Erythroblast (primary cell): ENCODE data around the gene SMIM41.
A peak's percentile ranks its signal among the peaks of the same experiment; 100 is the strongest.

Experiments used
- DNase-seq, 2 experiments: peaks; one replicate each; lab custom pipeline; 2025; lab: John Stamatoyannopoulos, UW
- GATA1 ChIP-seq: IDR thresholded peaks from 2 replicates; pipeline ENCODE4 v1.6.1; 2011; ENCODE audit warnings: low read depth, mild to moderate bottlenecking, control low read depth, low read length, moderate library complexity
- POLR2A ChIP-seq: IDR thresholded peaks from 2 replicates; pipeline ENCODE4 v1.6.1; 2011; ENCODE audit warnings: mild to moderate bottlenecking, low read length

SMIM41 gene

GRCh38 chr12:52078276-52078675, 1.2 kb upstream of the SMIM41 start:
- TF ChIP-seq GATA1 = no peak
- TF ChIP-seq POLR2A = no peak
- DNase-seq = no peak

DNA sequence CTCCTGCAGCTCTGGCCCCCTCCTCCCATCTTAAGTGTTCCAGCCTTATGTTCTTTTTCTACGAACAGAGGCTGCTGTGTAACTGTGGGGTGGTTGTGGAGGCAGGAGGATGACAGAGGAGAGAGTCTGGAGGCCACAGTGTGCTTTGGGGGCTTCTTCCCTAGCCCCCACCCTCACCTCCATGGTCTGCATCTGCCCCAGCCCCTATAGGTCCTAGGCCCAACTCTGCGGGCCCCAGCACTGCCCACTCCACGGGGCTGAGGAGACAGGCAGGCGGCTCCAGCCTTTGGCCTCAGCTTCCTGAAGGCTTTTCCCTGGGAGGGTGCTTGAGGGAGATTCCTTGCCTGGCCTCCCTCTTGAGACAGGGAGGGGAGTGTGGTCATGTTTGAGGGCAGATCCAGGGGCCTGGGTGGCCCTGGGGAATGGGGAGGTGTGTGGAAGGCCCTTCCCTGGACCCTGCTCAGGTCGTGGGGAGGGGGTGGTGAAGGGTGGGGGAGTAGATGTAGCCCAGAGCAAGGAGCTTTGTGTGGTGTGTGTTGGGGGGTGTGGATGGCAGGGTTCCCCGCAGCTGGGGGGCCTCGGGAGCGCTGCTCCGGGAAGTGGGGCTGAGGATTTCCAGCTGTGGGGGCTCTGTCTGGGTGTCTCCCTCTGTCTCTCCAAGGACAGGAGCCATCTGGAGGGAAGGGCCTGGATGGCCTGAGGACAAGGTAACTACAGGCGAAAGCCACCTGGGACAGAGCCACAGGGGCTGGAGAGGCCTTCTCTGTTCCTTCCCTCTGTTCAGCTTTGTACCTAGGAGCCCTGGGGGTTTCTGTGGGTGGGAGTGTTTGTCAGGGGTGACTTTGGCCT, 1.1 kb downstream of the SMIM41 start:
- no peak for DNase-seq
- TF ChIP-seq POLR2A (no peak), GATA1 (no peak)

DNA sequence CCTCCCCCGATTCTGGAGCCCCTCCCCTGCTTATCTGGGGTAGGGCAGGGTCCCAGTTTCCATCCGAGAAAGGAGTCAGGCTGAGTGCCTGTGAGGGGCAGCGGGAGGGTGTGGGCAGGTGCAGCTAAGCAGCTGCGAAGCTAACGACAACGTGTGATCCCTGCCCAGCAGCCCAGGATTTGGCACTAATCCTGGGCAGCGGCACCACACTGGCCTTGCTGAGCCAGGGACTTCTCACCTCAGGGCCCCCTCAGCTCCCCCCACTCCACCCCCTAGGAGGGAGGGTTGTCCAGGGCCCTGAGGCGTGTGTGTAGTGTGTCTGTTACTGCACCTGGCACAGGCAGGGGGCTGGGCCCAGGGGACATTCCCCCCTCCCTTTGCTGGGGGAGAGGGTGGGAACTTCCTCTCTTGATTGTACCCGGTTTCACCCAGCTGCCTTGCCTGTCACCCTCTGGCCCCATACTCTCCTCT, 1.8 kb downstream of the SMIM41 start:
- no peak for DNase-seq
- TF ChIP-seq POLR2A = no peak
- no peak for TF ChIP-seq GATA1

- TF ChIP-seq GATA1 (no peak), POLR2A (no peak)
- DNase-seq = no peak
Observed at GRCh38 chr12:52082026-52082668, 2.6 kb downstream of the SMIM41 start.

DNA sequence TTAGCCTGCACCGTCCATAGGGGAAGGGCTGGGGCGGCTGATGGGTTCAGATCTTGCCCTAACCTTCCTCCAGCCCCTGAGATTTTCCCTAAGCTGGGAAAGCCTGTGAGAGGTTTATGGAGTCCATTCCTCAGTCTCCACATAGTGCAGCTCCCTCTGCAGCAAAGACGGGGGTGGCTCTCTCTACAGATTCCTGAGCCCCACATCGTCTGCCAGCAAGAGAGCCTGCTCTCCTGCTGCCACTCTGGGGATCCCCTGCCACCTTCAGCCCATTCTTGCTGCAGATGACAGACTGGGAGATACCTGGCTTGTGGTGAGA, 3.1 kb downstream of the SMIM41 start:
- TF ChIP-seq GATA1 (no peak), POLR2A (no peak)
- DNase-seq = no peak

DNA sequence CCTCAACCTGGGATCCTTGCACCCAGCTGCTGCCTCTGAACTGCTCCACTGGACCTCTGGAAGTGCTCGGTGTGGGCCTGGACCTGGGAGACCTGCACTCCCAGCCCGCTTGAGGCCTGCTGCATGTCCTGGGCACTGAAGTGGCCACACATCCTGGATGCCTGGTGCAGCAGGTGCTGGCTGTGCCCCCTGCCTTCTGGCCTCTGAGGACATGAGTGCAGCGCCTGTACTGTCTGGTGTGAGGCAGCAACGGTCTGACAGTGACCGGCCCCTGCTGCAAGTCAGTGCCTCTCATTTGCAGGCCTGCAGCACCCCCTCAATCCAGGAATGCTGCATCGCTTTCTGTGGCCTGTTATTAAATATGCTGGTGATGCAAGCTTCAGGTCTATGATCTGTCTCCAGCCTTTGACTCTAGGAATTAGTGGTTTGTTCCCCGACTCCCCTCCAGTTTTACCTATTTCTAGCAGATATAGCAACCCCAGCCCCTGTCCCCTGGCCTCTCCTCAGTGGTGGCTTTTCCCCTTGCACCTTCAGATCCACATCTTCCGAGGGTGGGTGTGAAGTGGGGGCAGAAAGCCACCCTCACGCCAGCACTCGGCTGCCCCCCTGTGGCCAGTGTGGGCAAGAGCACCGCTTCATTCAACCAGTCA, 3.6 kb downstream of the SMIM41 start:
- no peak for TF ChIP-seq GATA1
- no peak for TF ChIP-seq POLR2A
- peak; percentile 61 to 76 for DNase-seq

GRCh38 chr12:52083638-52083996, 4.1 kb downstream of the SMIM41 start:
- no peak for TF ChIP-seq GATA1
- TF ChIP-seq POLR2A = no peak
- DNase-seq = no peak

GRCh38 chr12:52084491-52085231, 5.2 kb downstream of the SMIM41 start:
- TF ChIP-seq POLR2A = no peak
- no peak for TF ChIP-seq GATA1
- DNase-seq = no peak

- no peak for DNase-seq
- TF ChIP-seq GATA1 = no peak
- TF ChIP-seq POLR2A = no peak
Observed at GRCh38 chr12:52085682-52086180, 6.2 kb downstream of the SMIM41 start.

- TF ChIP-seq POLR2A (no peak), GATA1 (no peak)
- no peak for DNase-seq
Observed at GRCh38 chr12:52086366-52086765, 6.9 kb downstream of the SMIM41 start.

DNA sequence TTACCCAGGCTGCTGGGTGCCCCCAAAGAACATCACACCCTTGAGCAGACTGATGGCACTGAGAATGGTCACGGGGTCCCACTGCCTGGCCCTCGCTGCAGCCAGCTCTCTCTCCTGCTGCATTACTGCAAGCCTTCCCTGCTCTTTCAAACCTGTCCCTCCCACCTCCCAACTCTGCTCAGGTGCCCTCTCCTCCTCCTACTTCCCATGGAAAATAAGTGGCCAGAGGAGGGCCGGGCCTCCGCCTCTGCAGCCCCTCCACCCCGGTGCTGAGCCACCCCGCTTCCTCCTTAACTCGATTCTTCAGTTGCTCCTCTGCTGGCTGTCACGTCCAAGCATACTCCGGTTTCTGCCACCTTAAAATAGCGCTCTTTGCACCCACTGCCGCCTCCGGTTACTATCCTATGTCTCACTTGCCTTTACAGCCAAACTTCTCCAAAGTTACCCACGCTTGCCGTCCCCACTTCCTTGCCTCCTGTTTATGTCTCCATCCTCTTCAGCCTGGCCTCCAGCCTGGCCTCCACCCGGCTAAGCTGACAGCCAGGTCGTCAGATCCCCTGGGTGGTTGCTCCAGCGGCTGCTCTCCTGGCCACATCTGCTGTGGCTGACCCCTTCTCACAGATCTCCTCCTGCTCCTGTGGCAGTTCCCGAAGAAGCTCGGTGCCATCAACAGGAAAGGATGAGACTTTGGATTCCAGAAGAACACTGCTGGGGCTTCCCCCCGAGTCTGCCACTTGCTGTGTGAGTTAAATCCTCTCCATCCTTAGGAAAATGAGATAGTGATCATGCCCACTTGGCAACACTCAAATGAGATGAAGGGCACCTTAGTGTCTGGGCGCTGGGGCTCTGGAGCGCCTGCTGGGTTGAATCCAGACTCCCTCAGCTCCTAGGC, 7.7 kb downstream of the SMIM41 start:
- TF ChIP-seq POLR2A (no peak), GATA1 (no peak)
- no peak for DNase-seq

DNA sequence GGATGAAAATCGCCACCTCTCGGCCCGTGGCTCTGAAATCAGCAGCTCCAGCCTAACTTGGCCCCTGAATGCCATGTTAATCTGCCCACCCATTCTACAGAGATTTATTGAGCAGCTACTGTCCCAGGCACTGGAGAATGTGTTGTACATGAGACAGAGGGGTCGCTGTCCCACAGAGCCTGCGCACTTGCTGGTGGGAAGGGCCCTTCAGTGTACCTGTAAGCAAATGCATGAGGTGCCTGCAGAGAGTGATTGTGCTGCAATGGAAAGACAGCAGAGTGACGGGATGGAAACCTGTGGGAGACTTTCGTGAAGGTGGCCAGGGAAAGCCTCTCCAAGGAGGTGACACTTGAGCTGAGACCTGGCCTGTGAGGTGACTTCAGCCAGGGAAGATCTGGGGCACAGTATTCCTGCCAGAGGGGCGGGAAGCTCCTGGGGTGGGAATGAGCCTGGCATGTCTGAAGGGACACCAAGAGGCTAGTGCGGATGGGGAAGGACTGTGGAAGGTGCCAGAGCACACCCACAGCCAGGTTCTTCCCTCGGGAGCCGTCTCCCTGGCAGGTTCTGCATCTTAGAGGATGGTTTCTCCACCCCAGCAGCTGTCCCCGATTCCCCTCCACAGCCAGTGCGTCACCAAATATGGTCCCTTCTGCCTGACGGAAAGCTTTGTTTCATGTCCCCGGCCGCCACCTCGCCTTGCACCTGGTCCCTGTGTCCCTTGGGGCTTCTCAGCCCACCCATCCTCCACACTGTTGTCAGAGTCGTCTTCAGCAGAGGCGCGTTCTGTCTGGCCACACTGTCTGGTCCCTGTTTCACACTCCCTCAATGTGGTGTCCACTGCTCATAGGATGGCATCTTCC, 8.7 kb downstream of the SMIM41 start:
- DNase-seq = no peak
- TF ChIP-seq GATA1 = no peak
- TF ChIP-seq POLR2A = no peak
